ENCODE measurements around the gene SERINC5.

DNA sequence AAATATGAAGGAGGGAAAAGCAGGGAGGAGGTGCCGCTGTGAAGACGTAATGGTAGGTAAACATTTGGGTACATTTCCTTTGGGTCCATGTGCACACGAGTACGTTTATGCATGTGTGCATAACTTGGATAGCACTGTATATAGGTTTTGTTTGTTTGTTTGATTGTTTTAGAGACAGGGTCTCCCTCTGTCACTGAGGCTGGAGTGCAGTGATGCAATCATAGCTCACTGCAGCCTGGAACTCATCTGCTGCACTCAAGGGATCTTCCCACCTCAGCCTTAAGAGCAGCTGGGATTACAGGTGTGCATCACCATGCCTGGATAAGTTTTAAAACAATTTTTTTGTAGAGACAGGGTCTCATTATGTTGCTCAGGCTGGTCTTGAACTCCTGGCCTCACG, 126.7 kb downstream of the SERINC5 start:
- TF ChIP-seq, protein P1, sequence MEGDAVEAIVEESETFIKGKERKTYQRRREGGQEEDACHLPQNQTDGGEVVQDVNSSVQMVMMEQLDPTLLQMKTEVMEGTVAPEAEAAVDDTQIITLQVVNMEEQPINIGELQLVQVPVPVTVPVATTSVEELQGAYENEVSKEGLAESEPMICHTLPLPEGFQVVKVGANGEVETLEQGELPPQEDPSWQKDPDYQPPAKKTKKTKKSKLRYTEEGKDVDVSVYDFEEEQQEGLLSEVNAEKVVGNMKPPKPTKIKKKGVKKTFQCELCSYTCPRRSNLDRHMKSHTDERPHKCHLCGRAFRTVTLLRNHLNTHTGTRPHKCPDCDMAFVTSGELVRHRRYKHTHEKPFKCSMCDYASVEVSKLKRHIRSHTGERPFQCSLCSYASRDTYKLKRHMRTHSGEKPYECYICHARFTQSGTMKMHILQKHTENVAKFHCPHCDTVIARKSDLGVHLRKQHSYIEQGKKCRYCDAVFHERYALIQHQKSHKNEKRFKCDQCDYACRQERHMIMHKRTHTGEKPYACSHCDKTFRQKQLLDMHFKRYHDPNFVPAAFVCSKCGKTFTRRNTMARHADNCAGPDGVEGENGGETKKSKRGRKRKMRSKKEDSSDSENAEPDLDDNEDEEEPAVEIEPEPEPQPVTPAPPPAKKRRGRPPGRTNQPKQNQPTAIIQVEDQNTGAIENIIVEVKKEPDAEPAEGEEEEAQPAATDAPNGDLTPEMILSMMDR (IDR thresholded peaks at IDR 0.05) = no peak
- TF ChIP-seq FOXP1 (CRISPR knock-in tag; IDR thresholded peaks at IDR 0.05; ENCODE audit: borderline replicate concordance) (no peak), ZNF121 (CRISPR knock-in tag; IDR thresholded peaks at IDR 0.05) (no peak), CREB1 (CRISPR knock-in tag; IDR thresholded peaks at IDR 0.05) (no peak), ESRRA (CRISPR knock-in tag; IDR thresholded peaks at IDR 0.05; ENCODE audit: borderline replicate concordance) (no peak), PRDM15 (CRISPR knock-in tag; IDR thresholded peaks at IDR 0.05) (no peak), USF2 (CRISPR knock-in tag; IDR thresholded peaks at IDR 0.05) (no peak), JUN (CRISPR knock-in tag; IDR thresholded peaks at IDR 0.05) (no peak), AFF4 (CRISPR knock-in tag; IDR thresholded peaks at IDR 0.05; ENCODE audit: borderline replicate concordance) (no peak), PREB (CRISPR knock-in tag; IDR thresholded peaks at IDR 0.05; ENCODE audit: borderline replicate concordance) (no peak), NR1H2 (CRISPR knock-in tag; IDR thresholded peaks at IDR 0.05) (no peak), NFYB (CRISPR knock-in tag; conservative IDR thresholded peaks at IDR 0.05; ENCODE audit: low read depth) (no peak)
- TF ChIP-seq, protein P2, sequence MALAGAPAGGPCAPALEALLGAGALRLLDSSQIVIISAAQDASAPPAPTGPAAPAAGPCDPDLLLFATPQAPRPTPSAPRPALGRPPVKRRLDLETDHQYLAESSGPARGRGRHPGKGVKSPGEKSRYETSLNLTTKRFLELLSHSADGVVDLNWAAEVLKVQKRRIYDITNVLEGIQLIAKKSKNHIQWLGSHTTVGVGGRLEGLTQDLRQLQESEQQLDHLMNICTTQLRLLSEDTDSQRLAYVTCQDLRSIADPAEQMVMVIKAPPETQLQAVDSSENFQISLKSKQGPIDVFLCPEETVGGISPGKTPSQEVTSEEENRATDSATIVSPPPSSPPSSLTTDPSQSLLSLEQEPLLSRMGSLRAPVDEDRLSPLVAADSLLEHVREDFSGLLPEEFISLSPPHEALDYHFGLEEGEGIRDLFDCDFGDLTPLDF (CRISPR knock-in tag; IDR thresholded peaks at IDR 0.05) = no peak
- TF ChIP-seq, protein P3, sequence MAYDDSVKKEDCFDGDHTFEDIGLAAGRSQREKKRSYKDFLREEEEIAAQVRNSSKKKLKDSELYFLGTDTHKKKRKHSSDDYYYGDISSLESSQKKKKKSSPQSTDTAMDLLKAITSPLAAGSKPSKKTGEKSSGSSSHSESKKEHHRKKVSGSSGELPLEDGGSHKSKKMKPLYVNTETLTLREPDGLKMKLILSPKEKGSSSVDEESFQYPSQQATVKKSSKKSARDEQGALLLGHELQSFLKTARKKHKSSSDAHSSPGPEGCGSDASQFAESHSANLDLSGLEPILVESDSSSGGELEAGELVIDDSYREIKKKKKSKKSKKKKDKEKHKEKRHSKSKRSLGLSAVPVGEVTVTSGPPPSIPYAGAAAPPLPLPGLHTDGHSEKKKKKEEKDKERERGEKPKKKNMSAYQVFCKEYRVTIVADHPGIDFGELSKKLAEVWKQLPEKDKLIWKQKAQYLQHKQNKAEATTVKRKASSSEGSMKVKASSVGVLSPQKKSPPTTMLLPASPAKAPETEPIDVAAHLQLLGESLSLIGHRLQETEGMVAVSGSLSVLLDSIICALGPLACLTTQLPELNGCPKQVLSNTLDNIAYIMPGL (CRISPR knock-in tag; IDR thresholded peaks at IDR 0.05) = no peak

Data from WTC11 (cell line).